ENCODE data around the gene CAPN5.

- TF ChIP-seq POLR2A (IDR thresholded peaks at IDR 0.05) = no peak
- TF ChIP-seq CTCF (IDR thresholded peaks at IDR 0.05) = no peak
These were observed 35.2 kb upstream of the CAPN5 start for GRCh38 chr11:77031599-77031998.

Data from tibial nerve (tissue), 3 donors.